HG03432 (cell line): Measurements from ENCODE around the gene ST8SIA5.

ENCODE experiments used
- ATAC-seq: cut with Tn5 transposase; IDR thresholded peaks from one replicate; pipeline ENCODE4 v1.9.1; 2021; ENCODE audit warnings: mild to moderate bottlenecking, moderate library complexity; ENCODE audit not compliant: unreplicated experiment

Gene ST8SIA5

DNA sequence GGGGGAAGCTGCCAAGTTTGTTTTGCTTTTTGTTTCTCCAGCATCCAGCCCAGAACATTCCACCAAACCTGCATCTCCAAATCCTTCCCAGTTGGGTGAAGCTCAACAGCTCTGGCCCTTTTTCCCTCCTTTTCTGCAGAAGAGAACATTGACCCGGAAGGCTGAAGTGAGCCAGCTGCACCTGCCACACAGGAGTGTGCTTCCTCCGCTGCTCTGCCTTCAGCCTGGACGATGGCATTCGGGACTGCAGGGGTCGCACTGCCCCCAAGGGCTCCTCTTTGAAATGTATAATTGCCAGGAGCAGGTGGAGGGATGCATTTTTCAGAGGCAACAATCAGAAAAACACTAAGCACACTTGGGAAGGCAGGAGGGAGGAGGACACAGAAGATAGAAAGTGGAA lies 41.8 kb downstream of the ST8SIA5 start:
- ATAC-seq, result no peak

DNA sequence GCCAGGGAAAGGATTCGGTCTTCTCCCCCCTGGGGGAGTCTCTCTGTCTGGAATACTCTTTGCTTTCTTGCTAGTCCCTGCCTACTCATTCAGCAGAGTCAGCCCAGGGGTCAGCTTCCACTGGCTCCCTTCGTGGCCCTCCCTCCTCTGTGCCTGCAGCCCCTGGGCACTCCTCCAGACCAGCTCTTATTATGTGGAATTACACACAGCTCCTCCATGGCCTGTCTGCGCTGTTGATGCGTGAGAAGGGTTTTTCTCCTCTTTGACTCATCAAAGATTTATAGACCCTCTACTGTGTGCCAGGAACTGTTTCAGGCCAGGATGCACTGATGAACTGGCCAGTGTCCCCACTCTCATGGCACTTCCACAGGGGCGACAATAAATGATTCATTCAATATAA lies 44.4 kb downstream of the ST8SIA5 start:
- no peak for ATAC-seq

GRCh38 chr18:46711444-46711863 lies 45.4 kb downstream of the ST8SIA5 start:
- ATAC-seq, result peak; percentile 79

- no peak for ATAC-seq
Measured at GRCh38 chr18:46706968-46707367, 49.9 kb downstream of the ST8SIA5 start.

DNA sequence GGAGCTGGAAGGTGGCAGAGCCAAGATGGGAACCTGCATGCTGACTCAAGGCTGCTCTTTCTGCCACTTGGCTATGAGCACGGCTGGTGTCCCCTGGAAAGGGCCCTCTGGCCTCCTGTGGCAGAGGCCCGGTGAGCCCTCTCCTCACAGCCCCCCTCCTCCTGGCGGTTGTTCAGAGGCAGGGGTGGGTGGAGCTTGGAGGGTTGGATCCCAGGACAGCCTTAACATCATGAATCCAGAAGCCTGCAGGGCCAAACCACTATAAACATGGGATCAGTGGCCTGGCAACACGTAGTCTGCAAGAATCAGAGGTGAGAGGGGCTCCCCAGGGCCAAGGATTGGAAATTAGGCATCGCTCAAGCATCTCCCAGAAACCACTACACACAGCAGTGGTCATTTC lies 51.3 kb downstream of the ST8SIA5 start:
- no peak for ATAC-seq

GRCh38 chr18:46704816-46705215 lies 52.0 kb downstream of the ST8SIA5 start:
- no peak for ATAC-seq

DNA sequence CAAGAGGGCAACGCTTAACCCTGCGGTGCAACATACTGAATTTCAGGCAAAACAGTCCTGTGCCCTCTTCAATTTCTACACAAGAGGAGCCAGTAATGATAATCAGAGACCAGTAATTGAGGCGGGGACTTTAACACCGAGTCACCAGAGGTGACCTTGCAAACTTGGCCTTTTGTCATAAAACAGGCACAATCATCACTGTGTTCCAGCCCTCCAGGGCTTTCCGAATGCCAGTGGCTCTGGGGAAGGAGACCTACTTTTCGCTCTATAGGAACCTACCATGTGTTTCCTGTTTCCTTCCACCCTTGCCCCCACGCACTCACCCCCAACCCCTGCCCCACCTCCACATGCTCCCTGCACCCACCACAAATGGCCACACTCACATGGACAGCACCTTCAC lies 52.7 kb downstream of the ST8SIA5 start:
- no peak for ATAC-seq

- ATAC-seq, result no peak
Measured at GRCh38 chr18:46702471-46702870, 54.4 kb downstream of the ST8SIA5 start.

- no peak for ATAC-seq
Measured at GRCh38 chr18:46700066-46700824, 56.6 kb downstream of the ST8SIA5 start.

DNA sequence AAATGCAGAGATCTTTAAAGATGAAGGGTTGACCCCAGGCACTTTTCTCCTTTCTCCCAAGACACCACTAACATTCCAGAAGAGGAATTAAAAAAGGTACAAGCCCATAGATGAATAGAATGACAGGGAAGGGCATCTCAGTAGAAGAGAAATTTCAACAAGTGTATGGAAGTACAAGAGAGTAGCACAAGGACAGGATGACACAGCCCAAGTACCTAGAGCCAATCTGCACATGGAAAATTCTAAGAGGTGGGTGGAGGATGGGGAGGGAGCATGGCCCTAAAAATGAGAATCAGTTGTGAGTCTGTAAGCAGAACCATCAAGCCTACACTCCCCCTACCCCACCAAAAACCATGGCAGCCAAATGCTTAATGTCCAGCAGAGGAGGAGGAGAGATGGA lies 60.2 kb downstream of the ST8SIA5 start:
- ATAC-seq, result no peak

DNA sequence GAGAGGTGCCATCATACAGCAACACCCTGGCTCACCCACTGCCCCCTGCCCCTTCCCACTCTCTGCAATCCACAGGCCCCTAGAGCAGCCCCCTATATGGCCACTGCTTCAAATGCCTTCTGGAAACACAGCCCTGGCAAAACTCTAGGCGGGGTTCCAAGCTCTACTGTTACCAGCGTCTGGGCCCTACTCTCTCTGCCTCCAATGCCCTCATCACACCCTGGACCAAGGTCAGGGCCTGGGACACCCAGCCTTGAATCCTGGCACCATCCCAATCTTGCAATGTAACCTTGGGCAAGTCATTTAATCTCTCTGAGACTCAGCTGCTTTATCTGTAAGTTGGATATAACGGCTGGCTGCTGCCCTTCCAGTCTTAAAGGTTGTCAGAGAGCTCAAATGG lies 60.6 kb downstream of the ST8SIA5 start:
- ATAC-seq, result no peak

- ATAC-seq, result no peak
Measured at GRCh38 chr18:46693996-46694395, 62.9 kb downstream of the ST8SIA5 start.

- no peak for ATAC-seq
Measured at GRCh38 chr18:46688853-46689525, 67.9 kb downstream of the ST8SIA5 start.

DNA sequence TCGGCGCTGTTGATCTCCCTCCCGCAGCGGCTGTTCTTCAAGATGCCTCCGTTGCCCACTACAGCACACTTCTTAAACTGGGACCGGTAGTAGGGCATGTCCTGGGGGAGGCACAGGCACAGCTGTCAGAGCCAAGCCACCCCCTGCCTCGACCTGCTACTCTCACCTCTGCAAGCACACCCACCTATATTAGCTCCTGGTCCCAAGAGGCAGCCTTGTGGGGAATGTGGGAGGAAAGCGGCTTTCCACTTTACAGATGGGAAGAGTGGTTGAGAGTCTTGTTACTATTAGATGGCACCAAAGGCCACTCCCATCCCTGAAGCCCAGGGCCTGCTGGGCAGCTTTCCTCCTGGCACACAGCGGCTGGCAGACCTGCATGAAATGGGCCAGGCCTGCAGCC lies 70.7 kb downstream of the ST8SIA5 start:
- ATAC-seq, result no peak

- ATAC-seq, result no peak
Measured at GRCh38 chr18:46683252-46683651, 73.6 kb downstream of the ST8SIA5 start.

DNA sequence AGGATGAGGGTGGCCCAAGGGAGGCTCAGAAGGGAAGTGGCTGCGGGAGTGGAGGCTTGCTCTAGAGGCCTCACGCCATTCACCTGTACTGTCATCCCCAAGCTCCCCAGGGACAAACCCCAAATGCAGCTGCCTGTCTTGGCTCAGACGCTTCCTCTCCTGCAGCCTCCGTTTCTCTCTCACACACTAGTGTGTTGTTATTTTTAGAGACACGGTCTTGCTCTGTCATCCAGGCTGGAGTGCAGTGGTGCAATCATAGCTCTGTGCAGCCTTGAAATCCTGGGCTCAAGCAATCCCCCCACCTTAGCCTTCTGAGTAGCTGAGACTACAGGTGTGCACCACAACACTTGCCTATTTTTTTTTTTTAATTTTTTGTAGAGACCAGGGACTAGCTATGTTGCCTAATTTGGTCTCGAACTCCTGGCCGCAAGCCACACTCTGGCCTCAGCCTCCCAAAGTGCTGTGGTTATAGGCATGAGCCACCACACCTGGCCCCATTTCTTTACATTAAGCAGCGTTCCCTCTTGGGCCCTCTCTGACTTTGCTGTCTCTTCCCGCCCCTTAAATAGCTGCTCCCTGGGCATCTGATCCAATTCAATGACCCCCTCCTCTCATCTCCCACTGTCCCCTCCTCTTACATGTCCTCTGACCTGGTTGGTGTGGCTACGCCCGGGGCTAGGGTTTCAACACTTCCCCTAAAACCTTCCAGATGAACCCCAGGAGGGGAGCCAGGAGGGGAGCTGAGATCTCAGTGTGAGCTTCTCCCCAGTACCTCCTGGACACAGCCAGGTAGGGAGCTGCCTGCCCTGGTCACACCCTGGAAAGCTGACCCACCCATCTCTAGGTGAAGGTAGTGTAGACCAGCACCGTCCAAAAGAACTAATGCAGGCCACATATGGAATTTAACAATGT lies 75.8 kb downstream of the ST8SIA5 start:
- ATAC-seq, result no peak

- no peak for ATAC-seq
Measured at GRCh38 chr18:46679846-46680598, 76.8 kb downstream of the ST8SIA5 start.

- no peak for ATAC-seq
Measured at GRCh38 chr18:46678785-46679399, 78.0 kb downstream of the ST8SIA5 start.

GRCh38 chr18:46678041-46678440 lies 78.8 kb downstream of the ST8SIA5 start:
- ATAC-seq, result no peak

- no peak for ATAC-seq
Measured at GRCh38 chr18:46677611-46678010, 79.2 kb downstream of the ST8SIA5 start.
